Peyer's patch (tissue), 4 donors: Measurements from ENCODE around the gene TPD52L2. TPM values are rescaled to one million over a fixed set of nuclear protein-coding genes. Genes with fewer than 3 reads are reported as not detected.

ENCODE experiments used
- DNase-seq, 3 donors: peaks; one replicate each; pipeline ENCODE4 v3.0.0-alpha.2; 2017 to 2019
- H3K27ac ChIP-seq, 4 donors: fragments of 200-600 bp; sonication (generic); one replicate each; pipeline ENCODE4 v1.5.1; 2016 to 2019
- H3K27me3 ChIP-seq, 2 donors: fragments of 200-600 bp; sonication (generic); one replicate each; pipeline ENCODE4 v1.5.1; 2019
- H3K36me3 ChIP-seq, 3 donors: fragments of 200-600 bp; sonication (generic); one replicate each; pipeline ENCODE4 v1.5.1; 2016 to 2019
- H3K4me1 ChIP-seq, 4 donors: fragments of 200-600 bp; sonication (generic); one replicate each; pipeline ENCODE4 v1.5.1; 2016 to 2019
- H3K4me3 ChIP-seq, 4 donors: fragments of 200-600 bp; sonication (generic); 1 replicate in 3 of 4; 2 replicates in 1 of 4; pipeline ENCODE4 v1.5.1; 2016 to 2019; ENCODE audit warnings: mild to moderate bottlenecking in 1 of 4
- H3K9me3 ChIP-seq, 4 donors: fragments of 200-600 bp; sonication (generic); one replicate each; pipeline ENCODE4 v1.5.1; 2016 to 2019; ENCODE audit warnings: mild to moderate bottlenecking in 1 of 4
- POLR2A ChIP-seq, 2 donors: fragments of 450-650 bp; IDR thresholded peaks; one replicate each; pipeline ENCODE4 v1.5.1; 2017; ENCODE audit warnings: antibody characterized with exemption in 2 of 2, mild to moderate bottlenecking in 2 of 2, moderate library complexity in 2 of 2
- total RNA-seq, 4 donors: library from RNA; depleted of rRNA; stranded (reverse); fragments of >200 nt; gene quantifications; one replicate each; pipeline ENCODE4 v1.1.0, GENCODE V29; 2016
- TF ChIP-seq, protein P1 (sequence below), 6 experiments: fragments of 450-650 bp in 4 of 6; fragments of 200-600 bp in 2 of 6; sonication (generic) in 1 of 6; IDR thresholded peaks; one replicate each; pipeline ENCODE4 v1.5.1; 2017 to 2019; ENCODE audit warnings: antibody characterized with exemption in 6 of 6, mild to moderate bottlenecking in 3 of 6, moderate library complexity in 1 of 6

TPD52L2 gene
- total RNA-seq, 4 donors from 2014 or later: 59.4 to 78.7 (median 65.1) TPM

DNA sequence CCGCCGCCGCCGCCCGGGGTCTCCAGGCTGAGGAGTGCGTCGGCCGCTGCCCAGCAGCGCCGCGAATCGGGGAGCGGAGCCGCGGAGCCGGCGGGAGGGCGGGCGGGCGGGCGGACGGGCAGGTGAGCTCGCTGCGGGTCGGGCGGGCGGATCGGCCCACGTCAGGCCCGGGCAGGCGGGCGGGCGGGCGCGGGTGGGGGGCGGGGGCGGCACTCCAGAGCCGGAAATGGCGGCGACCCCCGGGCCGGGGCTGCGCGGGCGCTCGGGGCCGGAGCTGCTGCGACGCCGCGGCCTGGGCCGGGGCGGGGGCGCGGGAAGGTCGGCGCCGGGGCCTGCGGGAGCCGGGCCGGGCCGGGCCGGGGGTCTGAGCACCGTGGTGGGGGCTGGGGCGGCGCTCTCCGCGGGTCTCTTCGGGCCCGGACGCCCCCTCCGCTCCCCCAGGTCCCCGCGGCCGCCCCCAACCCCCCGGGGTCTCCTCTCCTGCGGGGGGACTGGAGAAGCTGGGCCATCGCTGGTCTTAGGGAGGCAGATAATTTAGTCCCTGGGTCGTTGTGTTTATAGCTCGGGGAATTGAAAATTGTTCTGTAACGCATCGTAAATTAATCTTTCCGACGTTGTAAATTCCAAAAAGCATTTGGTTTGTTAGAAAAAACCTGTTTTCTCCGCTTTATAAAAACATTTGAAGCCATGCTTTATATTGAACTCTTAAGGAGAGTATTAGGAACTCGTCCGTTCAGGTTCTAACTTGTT, 30.3 kb downstream of the TPD52L2 start:
- peak overlapping the region; percentile 58 to 87 (median 64) for H3K4me3 ChIP-seq
- H3K27me3 ChIP-seq: no peaks in the 10 kb centered on the region
- H3K36me3 ChIP-seq: peaks cover 0 to 14% (median 0%) of the 10 kb centered on the region in 3 donors
- no peaks in the 10 kb centered on the region for H3K9me3 ChIP-seq
- DNase-seq: no peak
- TF ChIP-seq POLR2A (IDR thresholded peaks at IDR 0.05): no peak
- TF ChIP-seq, protein P1, sequence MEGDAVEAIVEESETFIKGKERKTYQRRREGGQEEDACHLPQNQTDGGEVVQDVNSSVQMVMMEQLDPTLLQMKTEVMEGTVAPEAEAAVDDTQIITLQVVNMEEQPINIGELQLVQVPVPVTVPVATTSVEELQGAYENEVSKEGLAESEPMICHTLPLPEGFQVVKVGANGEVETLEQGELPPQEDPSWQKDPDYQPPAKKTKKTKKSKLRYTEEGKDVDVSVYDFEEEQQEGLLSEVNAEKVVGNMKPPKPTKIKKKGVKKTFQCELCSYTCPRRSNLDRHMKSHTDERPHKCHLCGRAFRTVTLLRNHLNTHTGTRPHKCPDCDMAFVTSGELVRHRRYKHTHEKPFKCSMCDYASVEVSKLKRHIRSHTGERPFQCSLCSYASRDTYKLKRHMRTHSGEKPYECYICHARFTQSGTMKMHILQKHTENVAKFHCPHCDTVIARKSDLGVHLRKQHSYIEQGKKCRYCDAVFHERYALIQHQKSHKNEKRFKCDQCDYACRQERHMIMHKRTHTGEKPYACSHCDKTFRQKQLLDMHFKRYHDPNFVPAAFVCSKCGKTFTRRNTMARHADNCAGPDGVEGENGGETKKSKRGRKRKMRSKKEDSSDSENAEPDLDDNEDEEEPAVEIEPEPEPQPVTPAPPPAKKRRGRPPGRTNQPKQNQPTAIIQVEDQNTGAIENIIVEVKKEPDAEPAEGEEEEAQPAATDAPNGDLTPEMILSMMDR (IDR thresholded peaks at IDR 0.05): no peak
- peak overlapping the region; percentile 75 to 94 (median 84) for H3K27ac ChIP-seq
- H3K4me1 ChIP-seq: peaks cover 0 to 62% (median 12%) of the 10 kb centered on the region in 4 donors

DNA sequence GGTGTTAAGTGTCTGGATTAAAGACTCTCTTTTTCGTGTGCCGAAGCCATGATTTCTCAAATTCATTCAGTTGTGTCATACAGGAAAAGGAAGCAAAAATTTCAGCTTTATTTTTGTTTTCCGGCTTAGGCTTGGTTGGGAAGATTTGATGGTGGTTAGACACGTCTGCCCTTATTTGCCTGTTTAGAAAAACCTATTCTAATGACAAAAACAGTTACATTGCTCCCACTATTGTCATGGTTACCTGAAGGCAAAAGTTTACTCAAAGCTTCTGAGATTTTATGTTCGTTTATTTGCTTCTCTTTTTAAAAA, 30.8 kb downstream of the TPD52L2 start:
- Histone ChIP-seq H3K9me3 (no peaks in the 10 kb centered on the region), H3K4me1 (peaks cover 0 to 58% (median 12%) of the 10 kb centered on the region in 4 donors), H3K4me3 (peak overlapping the region; percentile 58 to 87 (median 64)), H3K27ac (peak overlapping the region; percentile 75 to 94 (median 84)), H3K36me3 (peaks cover 0 to 9% (median 0%) of the 10 kb centered on the region in 3 donors), H3K27me3 (no peaks in the 10 kb centered on the region)
- no peak for DNase-seq
- no peak for TF ChIP-seq POLR2A (IDR thresholded peaks at IDR 0.05)
- TF ChIP-seq, protein P1 (IDR thresholded peaks at IDR 0.05): no peak

DNA sequence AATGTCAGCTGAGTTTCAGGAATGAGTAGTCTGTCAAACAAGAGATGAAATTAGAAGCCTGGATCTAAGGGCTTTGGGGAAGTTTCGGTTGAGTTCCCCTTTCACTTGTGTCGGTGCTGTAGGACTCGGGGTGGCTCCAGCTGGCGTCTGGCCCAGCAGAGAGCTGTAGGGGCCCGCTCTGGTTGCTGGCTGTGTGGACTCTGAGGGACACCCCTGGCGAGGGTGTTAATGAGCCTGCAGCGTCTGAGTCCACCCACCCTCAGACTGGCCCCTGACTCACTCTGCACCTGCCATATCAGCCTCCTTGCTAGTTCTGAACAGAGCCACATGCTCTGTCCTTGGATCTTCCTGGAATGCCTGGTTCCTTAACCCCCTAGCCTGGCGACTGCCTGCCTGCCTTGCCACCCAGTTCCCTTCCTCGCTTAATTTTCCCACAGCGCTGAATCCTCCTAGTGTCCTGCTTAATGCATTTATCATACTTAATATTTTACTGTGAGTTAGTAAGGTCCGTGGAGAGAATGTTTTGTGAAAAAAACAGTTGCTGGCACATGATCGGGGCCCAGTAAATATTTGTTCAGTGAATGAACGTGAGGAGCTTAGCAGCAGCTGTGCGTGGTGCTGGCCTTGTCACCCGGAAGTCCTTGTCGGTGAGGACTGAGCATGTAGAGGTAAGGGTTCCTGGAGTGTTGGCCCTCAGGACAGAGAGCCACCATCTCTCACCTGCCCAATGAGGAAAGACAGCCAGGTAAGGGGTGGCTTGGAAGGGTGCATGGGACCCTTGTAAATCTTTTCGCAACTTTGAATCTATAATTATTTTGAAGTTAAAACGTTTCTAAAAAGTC, 31.4 kb downstream of the TPD52L2 start:
- Histone ChIP-seq H3K9me3 (no peaks in the 10 kb centered on the region), H3K4me3 (peak overlapping the region; percentile 58 to 87 (median 64)), H3K4me1 (peaks cover 3 to 63% (median 12%) of the 10 kb centered on the region in 4 donors), H3K36me3 (peaks cover 0 to 6% (median 0%) of the 10 kb centered on the region in 3 donors), H3K27ac (peak overlapping the region; percentile 75 to 94 (median 84)), H3K27me3 (no peaks in the 10 kb centered on the region)
- TF ChIP-seq, protein P1 (IDR thresholded peaks at IDR 0.05): no peak
- TF ChIP-seq POLR2A (IDR thresholded peaks at IDR 0.05): peak; percentile 58 to 59
- peak; percentile 65 to 83 (median 77) for DNase-seq

DNA sequence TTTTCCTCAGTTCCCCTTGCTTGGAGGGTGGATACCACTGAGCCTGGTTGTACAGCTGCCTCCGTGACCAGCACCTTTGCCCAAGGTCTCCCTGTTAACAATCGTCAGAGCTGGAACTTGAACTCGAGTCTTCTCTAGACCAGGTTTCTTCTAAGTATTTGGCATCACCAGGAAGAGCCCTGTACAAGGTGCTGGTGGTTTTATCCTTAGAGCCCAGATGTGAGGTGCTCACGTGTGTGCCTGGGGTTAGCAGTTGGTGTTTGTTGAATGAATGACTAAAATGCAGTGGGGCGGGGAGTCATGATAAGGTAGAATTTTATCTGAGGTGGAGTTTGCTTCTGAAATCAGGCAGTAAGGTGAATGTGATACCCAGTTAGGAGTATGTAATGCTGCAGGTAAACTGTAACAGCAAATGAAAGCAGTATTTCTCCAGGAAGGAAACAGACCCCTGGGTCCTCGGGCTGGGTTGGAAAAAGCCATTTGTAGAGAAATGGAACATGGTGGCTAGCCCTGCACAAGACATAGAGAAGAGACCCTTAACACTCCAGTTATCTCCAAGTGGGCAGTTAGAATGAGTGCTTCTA, 33.0 kb downstream of the TPD52L2 start:
- no peaks in the 10 kb centered on the region for H3K27me3 ChIP-seq
- peaks cover 0 to 6% (median 0%) of the 10 kb centered on the region in 3 donors for H3K36me3 ChIP-seq
- no peaks in the 10 kb centered on the region for H3K9me3 ChIP-seq
- TF ChIP-seq POLR2A (IDR thresholded peaks at IDR 0.05): no peak
- TF ChIP-seq, protein P1 (IDR thresholded peaks at IDR 0.05): no peak
- peaks cover 3 to 59% (median 14%) of the 10 kb centered on the region in 4 donors for H3K4me1 ChIP-seq
- no peak overlapping the region for H3K4me3 ChIP-seq
- no peak for DNase-seq
- H3K27ac ChIP-seq: peak overlapping the region in 1 of 4 donors; percentile 28

DNA sequence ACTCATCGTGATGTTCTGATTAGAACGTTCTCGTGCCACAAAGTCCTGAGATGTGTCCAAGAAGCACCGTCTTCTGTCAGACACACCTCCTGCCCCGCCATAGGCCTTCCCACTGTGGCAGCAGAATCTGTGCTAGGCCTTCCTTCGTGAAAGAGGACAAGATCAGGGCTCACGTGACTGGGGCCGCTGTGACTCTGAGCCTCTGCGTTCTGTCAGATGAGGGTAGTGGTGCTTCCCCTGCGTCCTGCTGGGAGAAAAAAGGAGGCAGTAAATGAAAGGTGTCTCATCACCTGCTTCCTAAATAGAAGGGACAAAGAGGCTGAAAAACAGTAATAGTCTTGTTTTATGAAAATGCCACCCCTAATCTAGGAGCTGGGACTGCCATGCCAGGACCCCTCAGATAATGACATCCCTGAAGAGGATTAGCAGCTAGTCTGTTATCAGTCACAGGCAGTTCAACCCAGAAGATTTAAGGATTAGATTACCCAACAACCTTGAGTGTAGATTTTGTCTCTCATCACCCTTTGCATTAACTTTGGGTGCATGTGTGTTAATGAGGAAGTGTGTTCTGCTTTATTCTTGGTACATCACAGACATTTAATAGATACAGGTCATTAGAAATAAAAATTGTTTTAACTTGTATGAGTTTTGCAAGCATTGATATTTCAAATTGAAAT, 34.0 kb downstream of the TPD52L2 start:
- no peak overlapping the region for H3K4me3 ChIP-seq
- H3K9me3 ChIP-seq: no peaks in the 10 kb centered on the region
- DNase-seq: no peak
- peaks cover 0 to 6% (median 0%) of the 10 kb centered on the region in 3 donors for H3K36me3 ChIP-seq
- peaks cover 3 to 64% (median 15%) of the 10 kb centered on the region in 4 donors for H3K4me1 ChIP-seq
- TF ChIP-seq, protein P1 (IDR thresholded peaks at IDR 0.05): no peak
- no peak for TF ChIP-seq POLR2A (IDR thresholded peaks at IDR 0.05)
- no peak overlapping the region for H3K27ac ChIP-seq
- H3K27me3 ChIP-seq: no peaks in the 10 kb centered on the region
